Small intestine (tissue), 7 donors: Measurements from ENCODE around the gene CSF1. TPM values are rescaled to one million over a fixed set of nuclear protein-coding genes. Genes with fewer than 3 reads are reported as not detected.
"Not testable (repeated sequence)": the region's sequence is repeated elsewhere in the genome, so short reads cannot be mapped to it uniquely, and the experiment has no call there.

ENCODE experiments used
- DNase-seq, 2 donors: peaks; one replicate each; pipeline versions ENCODE4 v3.0.0 to v3.0.0-alpha.2; 2013
- FAIRE-seq: peaks from 2 replicates; lab custom pipeline; 2012; peaks lifted over from hg19 to GRCh38; lab: Jason Lieb, UNC
- H3K27ac ChIP-seq, 3 donors: one replicate each; pipeline ENCODE4 v1.5.1; 2013; ENCODE audit warnings: low read length in 2 of 3, mild to moderate bottlenecking in 2 of 3, control low read depth in 1 of 3, inconsistent platforms in 1 of 3, low read depth in 1 of 3, moderate library complexity in 1 of 3
- H3K27me3 ChIP-seq, 3 donors: one replicate each; pipeline ENCODE4 v1.6.1; 2013; ENCODE audit warnings: low read length in 3 of 3, inconsistent platforms in 1 of 3; ENCODE audit not compliant: control insufficient read depth in 3 of 3, insufficient read depth in 3 of 3
- H3K36me3 ChIP-seq, 3 donors: one replicate each; pipeline ENCODE4 v1.6.1; 2013; ENCODE audit warnings: low read length in 3 of 3, inconsistent platforms in 1 of 3, low read depth in 1 of 3, mild to moderate bottlenecking in 1 of 3, moderate library complexity in 1 of 3; ENCODE audit not compliant: control insufficient read depth in 3 of 3, insufficient read depth in 2 of 3
- H3K4me1 ChIP-seq, 3 donors: one replicate each; pipeline ENCODE4 v1.6.1; 2013; ENCODE audit warnings: low read length in 2 of 3, inconsistent platforms in 1 of 3, low read depth in 1 of 3, mild to moderate bottlenecking in 1 of 3, moderate library complexity in 1 of 3; ENCODE audit not compliant: control insufficient read depth in 3 of 3, insufficient read depth in 2 of 3
- H3K4me3 ChIP-seq, 3 donors: one replicate each; pipeline ENCODE4 v1.5.1; 2013; ENCODE audit warnings: low read length in 3 of 3, control low read depth in 1 of 3, inconsistent platforms in 1 of 3, low read depth in 1 of 3, mild to moderate bottlenecking in 1 of 3, moderate library complexity in 1 of 3
- H3K9me3 ChIP-seq, 2 donors: one replicate each; pipeline ENCODE4 v1.6.1; 2013; ENCODE audit warnings: low read depth in 1 of 2, low read length in 1 of 2; ENCODE audit not compliant: control insufficient read depth in 2 of 2, insufficient read depth in 1 of 2
- WGBS, 3 donors: extraction: QIAGEN DNeasy Blood & Tissue Kit; methylation state at CpG; one replicate each; pipeline ENCODE4 v1.1.7; 2013; 5-methylcytosine and 5-hydroxymethylcytosine counted together
- polyA plus RNA-seq, 4 donors: library from polyadenylated mRNA; stranded (reverse) in 3 of 4; unstranded in 1 of 4; fragments of 200-250 nt in 3 of 4; fragments of 120-200 nt in 1 of 4; gene quantifications; one replicate each; pipeline versions ENCODE4 v1.2.1 to v1.2.3, GENCODE V29; 2013
- donor health status: healthy with polysubstance abuse.
- donor health status: control.
- donor health status: control.
- donor health status: Bipolar disorder and iron deficiency.
- donor health status: healthy.

Gene CSF1
- polyA plus RNA-seq, 4 donors: 0.89 to 15.5 (median 4.4) TPM

DNA sequence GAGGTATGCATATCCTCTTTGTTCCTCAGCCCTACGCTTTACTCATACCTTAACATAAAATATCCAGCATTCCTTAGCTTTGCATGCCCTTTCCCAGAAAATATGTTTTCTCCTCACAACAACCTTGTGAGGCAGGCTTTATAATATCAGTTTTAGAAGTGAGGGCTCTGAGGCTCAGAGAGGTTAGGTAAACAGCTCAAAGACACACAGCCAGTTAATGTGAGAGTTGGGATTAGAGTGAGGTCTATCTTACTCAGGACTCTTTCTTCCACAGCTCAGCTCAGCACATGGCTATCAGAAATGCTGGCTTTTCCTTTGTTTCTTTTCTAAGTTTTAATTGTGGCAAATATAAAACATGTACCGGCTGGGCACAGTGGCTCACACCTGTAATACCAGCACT, 27.9 kb downstream of the CSF1 start:
- no peak for FAIRE-seq
- 96 to 98% (median 96%) methylated on average over 2 of the region's 2 CpGs for WGBS, 3 donors
- H3K9me3 ChIP-seq: peaks cover 0 to 22% of the 10 kb centered on the region in 2 donors
- DNase-seq: no peak
- no peaks in the 10 kb centered on the region for H3K36me3 ChIP-seq
- H3K27ac ChIP-seq: no peak overlapping the region
- H3K27me3 ChIP-seq: no peaks in the 10 kb centered on the region
- H3K4me3 ChIP-seq: no peak overlapping the region
- peaks cover 7 to 25% (median 9%) of the 10 kb centered on the region in 3 donors for H3K4me1 ChIP-seq

DNA sequence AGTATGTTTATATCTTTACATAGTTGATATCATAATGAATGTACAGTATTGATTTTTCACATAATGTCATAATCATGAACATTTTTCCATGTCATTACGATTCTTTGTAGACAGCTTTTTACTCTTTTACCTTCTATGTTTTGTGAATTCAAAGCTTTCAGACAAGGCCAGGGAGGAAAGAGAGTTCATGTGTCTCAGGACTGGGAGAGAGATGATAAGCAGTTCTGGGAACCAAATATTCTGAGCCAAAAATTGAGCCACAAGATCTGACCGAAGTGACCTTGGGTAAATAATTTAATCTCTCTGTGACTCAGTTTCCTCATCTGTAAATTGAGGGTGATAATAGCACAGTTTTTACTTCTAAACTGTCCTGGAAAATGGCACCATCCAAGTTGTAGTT, 31.8 kb downstream of the CSF1 start:
- Histone ChIP-seq H3K9me3 (peaks cover 0 to 12% of the 10 kb centered on the region in 2 donors), H3K4me3 (no peak overlapping the region), H3K4me1 (peaks cover 0 to 3% (median under 1%) of the 10 kb centered on the region in 3 donors), H3K27ac (no peak overlapping the region), H3K36me3 (no peaks in the 10 kb centered on the region), H3K27me3 (no peaks in the 10 kb centered on the region)
- no peak for DNase-seq
- 87 to 92% (median 89%) methylated on average over 2 of the region's 2 CpGs for WGBS, 3 donors
- FAIRE-seq: no peak

DNA sequence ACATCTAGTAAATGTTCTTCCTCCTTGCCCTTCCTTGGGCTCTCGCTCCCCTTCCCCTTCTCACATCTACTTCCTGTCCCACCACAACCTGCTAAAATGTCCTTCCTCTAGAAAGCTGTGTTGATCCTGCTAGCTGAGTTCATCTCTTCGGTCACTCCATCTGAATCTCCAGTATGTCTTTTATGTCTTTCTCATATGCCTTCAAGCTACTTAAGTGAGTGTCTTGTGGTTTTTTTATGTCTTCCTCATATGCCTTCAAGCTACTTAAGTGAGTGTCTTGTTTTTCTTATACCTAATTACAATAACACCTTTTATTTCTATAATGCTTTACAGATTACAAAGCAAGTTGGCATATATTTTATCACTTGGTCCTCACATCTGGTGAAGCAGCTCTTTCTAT, 33.9 kb downstream of the CSF1 start:
- no peaks in the 10 kb centered on the region for H3K27me3 ChIP-seq
- H3K4me3 ChIP-seq: no peak overlapping the region
- H3K4me1 ChIP-seq: peaks cover 3 to 14% (median 3%) of the 10 kb centered on the region in 3 donors
- H3K36me3 ChIP-seq: no peaks in the 10 kb centered on the region
- WGBS, 3 donors: 77 to 92% (median 80%) methylated on average over 2 of the region's 2 CpGs
- H3K27ac ChIP-seq: no peak overlapping the region
- no peak for FAIRE-seq
- DNase-seq: no peak
- no peaks in the 10 kb centered on the region for H3K9me3 ChIP-seq

DNA sequence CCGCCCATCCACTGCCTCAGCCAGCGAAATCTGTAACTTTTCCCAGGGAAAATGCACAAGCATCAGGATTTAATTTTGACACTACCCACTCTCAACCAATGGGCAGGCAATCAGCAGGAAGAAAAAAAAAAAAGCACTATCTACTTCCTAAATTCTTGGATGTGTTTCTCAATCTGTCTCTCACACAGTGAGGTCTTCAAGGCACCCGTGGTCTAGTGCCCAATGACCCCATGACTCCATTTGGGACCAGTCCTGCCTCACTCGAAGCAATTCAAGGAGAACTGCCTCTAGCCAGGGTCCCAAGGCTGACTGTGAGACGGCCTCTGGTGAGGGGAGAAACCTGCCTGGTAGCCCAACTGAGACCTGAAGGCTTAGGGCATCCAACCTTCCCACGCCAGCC, 35.9 kb downstream of the CSF1 start:
- no peaks in the 10 kb centered on the region for H3K9me3 ChIP-seq
- DNase-seq: no peak
- peaks cover 3 to 14% (median 3%) of the 10 kb centered on the region in 3 donors for H3K4me1 ChIP-seq
- H3K27ac ChIP-seq: no peak overlapping the region
- no peak overlapping the region for H3K4me3 ChIP-seq
- WGBS, 3 donors: 77 to 88% (median 81%) methylated on average over 6 of the region's 6 CpGs
- FAIRE-seq: no peak
- H3K27me3 ChIP-seq: no peaks in the 10 kb centered on the region
- no peaks in the 10 kb centered on the region for H3K36me3 ChIP-seq

DNA sequence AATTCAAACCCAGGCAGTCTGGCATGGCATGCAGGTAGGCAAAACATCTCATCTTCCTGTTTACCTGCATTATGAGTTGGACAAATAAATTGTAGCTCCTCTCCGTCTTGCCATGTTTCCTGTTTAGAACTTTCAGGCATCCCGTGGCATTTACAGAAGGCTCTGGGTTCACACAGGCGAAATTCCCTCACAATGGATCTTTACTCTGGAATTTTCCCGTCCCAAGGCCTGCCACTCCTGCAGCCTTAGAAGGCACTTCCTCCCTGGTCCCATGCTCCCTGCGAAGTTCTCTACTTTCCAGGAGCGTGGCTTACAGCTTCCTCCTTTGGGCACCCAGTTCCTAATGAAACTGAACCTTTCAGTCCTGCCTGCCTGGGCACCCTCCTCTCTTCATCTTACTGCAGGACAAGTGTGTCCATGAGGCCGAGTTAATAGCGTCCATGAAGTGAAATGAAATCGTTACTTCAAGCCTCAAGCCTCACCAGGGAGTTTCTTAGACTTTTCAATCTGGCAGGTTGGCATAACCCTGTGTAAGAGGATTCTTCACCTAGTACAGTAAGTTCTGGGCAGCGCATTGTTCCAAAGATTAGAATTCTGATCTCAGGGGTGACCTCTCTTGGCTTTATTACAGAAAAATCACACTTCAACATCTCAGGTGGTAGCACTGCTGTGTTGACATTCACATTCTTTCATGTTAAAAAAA, 37.1 kb downstream of the CSF1 start:
- WGBS, 3 donors: 18 to 52% (median 36%) methylated on average over 10 of the region's 10 CpGs
- H3K4me1 ChIP-seq: peaks cover 3 to 14% (median 3%) of the 10 kb centered on the region in 3 donors
- peak overlapping the region in 2 of 3 donors; percentile 59 to 72 for H3K27ac ChIP-seq
- no peaks in the 10 kb centered on the region for H3K9me3 ChIP-seq
- no peaks in the 10 kb centered on the region for H3K36me3 ChIP-seq
- no peak for FAIRE-seq
- no peak overlapping the region for H3K4me3 ChIP-seq
- H3K27me3 ChIP-seq: no peaks in the 10 kb centered on the region
- DNase-seq: peak; percentile 34 to 55

DNA sequence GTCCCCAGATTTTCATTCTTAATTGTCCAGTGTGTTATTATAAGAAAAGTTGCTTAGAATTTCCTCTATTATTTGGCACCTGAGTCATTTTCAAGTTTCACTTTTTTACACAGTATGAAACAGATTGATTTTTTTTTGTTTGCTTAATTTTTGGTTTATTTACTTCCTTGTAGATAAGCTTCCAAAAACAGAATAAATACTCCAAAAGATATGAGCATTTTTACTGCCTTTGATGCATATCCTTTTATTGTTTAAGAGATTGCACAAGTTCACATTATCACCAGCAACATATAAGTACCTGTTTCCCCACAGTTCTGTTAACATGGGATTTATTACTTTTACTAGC, 37.6 kb downstream of the CSF1 start:
- Histone ChIP-seq H3K36me3 (no peaks in the 10 kb centered on the region), H3K4me1 (peaks cover 3 to 14% (median 3%) of the 10 kb centered on the region in 3 donors), H3K9me3 (no peaks in the 10 kb centered on the region), H3K27me3 (no peaks in the 10 kb centered on the region), H3K4me3 (no peak overlapping the region), H3K27ac (no peak overlapping the region)
- DNase-seq: peak; percentile 33 to 61
- FAIRE-seq: no peak

DNA sequence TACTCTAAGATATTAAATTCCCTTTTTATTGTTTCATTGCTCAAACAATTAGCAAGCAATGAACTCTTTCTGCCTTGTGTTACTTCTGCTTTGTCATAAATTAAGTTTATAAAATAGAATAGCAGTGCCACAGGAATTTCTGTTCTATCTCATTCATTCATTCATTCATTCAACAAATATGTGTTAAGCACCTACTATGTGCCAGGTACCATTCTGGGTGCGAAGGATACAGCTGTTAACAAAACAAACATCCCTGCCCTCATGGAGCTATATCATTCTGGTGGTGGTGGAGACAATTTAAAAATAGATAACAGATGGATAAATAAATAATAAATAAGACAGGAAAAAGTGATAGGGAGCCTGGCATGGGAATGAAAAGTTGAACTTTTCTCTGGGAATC, 39.4 kb downstream of the CSF1 start:
- DNase-seq: no peak
- WGBS, 3 donors: 85 to 91% (median 89%) methylated on average over 1 of the region's 1 CpG
- Histone ChIP-seq H3K27ac (no peak overlapping the region), H3K27me3 (no peaks in the 10 kb centered on the region), H3K9me3 (no peaks in the 10 kb centered on the region), H3K4me1 (peaks cover 3 to 20% (median 3%) of the 10 kb centered on the region in 3 donors), H3K4me3 (no peak overlapping the region), H3K36me3 (no peaks in the 10 kb centered on the region)
- FAIRE-seq: no peak

DNA sequence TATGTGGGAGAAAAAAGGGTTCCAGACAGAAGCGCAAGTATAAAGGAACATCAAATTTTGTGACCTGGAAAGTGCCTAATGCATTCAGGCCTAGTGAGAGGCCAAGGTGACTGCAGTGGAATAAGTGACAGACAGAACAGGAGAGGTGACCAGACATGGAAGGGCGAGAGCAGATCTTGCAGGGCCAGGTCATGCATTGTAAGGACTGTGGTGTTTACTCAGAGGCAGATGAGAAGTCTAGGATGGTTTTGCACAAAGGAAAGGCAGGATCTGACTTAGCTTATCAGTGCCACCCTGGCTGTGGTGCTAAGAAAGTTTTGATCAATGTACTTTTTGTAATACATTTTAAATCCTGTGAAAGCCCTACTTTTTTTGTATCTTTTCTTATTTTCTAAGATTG, 39.9 kb downstream of the CSF1 start:
- WGBS, 3 donors: 87 to 90% (median 89%) methylated on average over 2 of the region's 2 CpGs
- H3K4me3 ChIP-seq: no peak overlapping the region
- no peak for FAIRE-seq
- DNase-seq: no peak
- no peaks in the 10 kb centered on the region for H3K9me3 ChIP-seq
- H3K36me3 ChIP-seq: no peaks in the 10 kb centered on the region
- peaks cover 3 to 20% (median 3%) of the 10 kb centered on the region in 3 donors for H3K4me1 ChIP-seq
- no peak overlapping the region for H3K27ac ChIP-seq
- H3K27me3 ChIP-seq: no peaks in the 10 kb centered on the region

DNA sequence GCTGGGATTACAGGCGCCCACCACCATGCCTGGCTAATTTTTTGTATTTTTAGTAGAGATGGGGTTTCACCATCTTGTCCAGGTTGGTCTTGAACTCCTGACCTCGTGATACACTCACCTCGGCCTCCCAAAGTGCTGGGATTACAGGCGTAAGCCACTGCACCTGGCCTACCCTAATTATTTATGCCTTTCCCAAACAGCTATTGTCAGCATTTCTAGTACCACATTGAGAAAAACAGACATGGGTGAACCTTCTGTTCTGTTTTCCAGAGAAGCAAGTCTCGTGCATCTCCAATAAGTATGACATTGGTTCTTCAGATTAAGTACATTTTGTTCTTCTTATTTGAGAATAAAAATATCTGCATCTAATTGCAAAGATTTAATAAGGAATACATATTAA, 40.9 kb downstream of the CSF1 start:
- H3K4me1 ChIP-seq: peaks cover 3 to 20% (median 3%) of the 10 kb centered on the region in 3 donors
- H3K27ac ChIP-seq, DNase-seq, H3K27me3 ChIP-seq, FAIRE-seq, H3K36me3 ChIP-seq, H3K4me3 ChIP-seq, H3K9me3 ChIP-seq: not testable (repeated sequence)
- WGBS, 3 donors: 88 to 90% (median 89%) methylated on average over 5 of the region's 5 CpGs
